Endodermal cell (in vitro differentiated cells): ENCODE measurements around the gene CABLES2. TPM values are rescaled to one million over a fixed set of nuclear protein-coding genes. Genes with fewer than 3 reads are reported as not detected.

ENCODE experiments used
- DNase-seq: peaks from one replicate; pipeline ENCODE4 v3.0.0-alpha.2; 2017
- H3K27ac ChIP-seq: 2 replicates; pipeline ENCODE4 v1.5.1; 2013; ENCODE audit warnings: mild to moderate bottlenecking, low read depth, low read length, moderate library complexity
- H3K27me3 ChIP-seq: 2 replicates; pipeline ENCODE4 v1.6.1; 2013; ENCODE audit warnings: mild to moderate bottlenecking, low read length, moderate library complexity; ENCODE audit not compliant: insufficient read depth, control insufficient read depth, poor library complexity, severe bottlenecking
- H3K36me3 ChIP-seq: 2 replicates; pipeline ENCODE4 v1.7.0; 2013; ENCODE audit warnings: mild to moderate bottlenecking, low read length, moderate library complexity; ENCODE audit not compliant: control insufficient read depth, insufficient read depth
- H3K4me1 ChIP-seq: one replicate; pipeline ENCODE4 v1.7.0; 2013; ENCODE audit warnings: low read length; ENCODE audit not compliant: control insufficient read depth, insufficient read depth
- H3K4me3 ChIP-seq: 2 replicates; pipeline ENCODE4 v1.5.1; 2013; ENCODE audit warnings: mild to moderate bottlenecking, low read length, moderate library complexity
- H3K9ac ChIP-seq: 2 replicates; pipeline ENCODE4 v1.6.1; 2013; ENCODE audit warnings: mild to moderate bottlenecking, low read length, moderate library complexity; ENCODE audit not compliant: poor library complexity, severe bottlenecking; ENCODE audit errors: extremely low read depth
- H3K9me3 ChIP-seq: 2 replicates; pipeline ENCODE4 v1.6.1; 2013; ENCODE audit warnings: mild to moderate bottlenecking, low read length, moderate library complexity; ENCODE audit not compliant: control insufficient read depth
- H3K27ac Mint-ChIP-seq: 2 replicates; pipeline ENCODE4 v1.8.0; 2020; ENCODE audit warnings: mixed read lengths
- H3K27me3 Mint-ChIP-seq: 2 replicates; pipeline ENCODE4 v1.8.0; 2021; ENCODE audit warnings: mild to moderate bottlenecking, mixed read lengths; ENCODE audit not compliant: insufficient read depth
- H3K36me3 Mint-ChIP-seq: 2 replicates; pipeline ENCODE4 v1.8.0; 2020; ENCODE audit warnings: low read depth, mixed read lengths
- H3K4me1 Mint-ChIP-seq: 2 replicates; pipeline ENCODE4 v1.8.0; 2020; ENCODE audit warnings: mixed read lengths
- H3K4me3 Mint-ChIP-seq: 2 replicates; pipeline ENCODE4 v1.8.0; 2020; ENCODE audit warnings: mild to moderate bottlenecking, moderate library complexity, mixed read lengths
- H3K9me3 Mint-ChIP-seq: 2 replicates; pipeline ENCODE4 v1.8.0; 2020; ENCODE audit warnings: mild to moderate bottlenecking, mixed read lengths
- WGBS, 2 experiments: methylation state at CpG; one replicate each; pipeline versions ENCODE4 v1.1.5 to v1.1.7; 2013; ENCODE audit warnings: missing lambda C conversion rate in 2 of 2, mixed read lengths in 1 of 2; ENCODE audit not compliant: insufficient coverage in 1 of 2, insufficient read length in 1 of 2; 5-methylcytosine and 5-hydroxymethylcytosine counted together
- total RNA-seq, 2 donors: library from RNA; stranded (reverse); fragmentation: NEBNext Ultra II Directional in 1 of 2; extraction: Animal tissue kit (Norgen Biotek cat#: 25700) in 1 of 2; gene quantifications; 2 replicates in 1 of 2; 3 replicates in 1 of 2; pipeline ENCODE4 v1.2.1, GENCODE V29; 2021
- TF ChIP-seq, protein P1 (sequence below): fragments of 200-600 bp; sonication (generic); conservative IDR thresholded peaks from 2 replicates; pipeline ENCODE4 v1.5.0; 2021; ENCODE audit warnings: antibody characterized with exemption, mild to moderate bottlenecking

CABLES2 gene
- total RNA-seq, 2 donors from 2014 or later, result 10.4 to 15.6 TPM

DNA sequence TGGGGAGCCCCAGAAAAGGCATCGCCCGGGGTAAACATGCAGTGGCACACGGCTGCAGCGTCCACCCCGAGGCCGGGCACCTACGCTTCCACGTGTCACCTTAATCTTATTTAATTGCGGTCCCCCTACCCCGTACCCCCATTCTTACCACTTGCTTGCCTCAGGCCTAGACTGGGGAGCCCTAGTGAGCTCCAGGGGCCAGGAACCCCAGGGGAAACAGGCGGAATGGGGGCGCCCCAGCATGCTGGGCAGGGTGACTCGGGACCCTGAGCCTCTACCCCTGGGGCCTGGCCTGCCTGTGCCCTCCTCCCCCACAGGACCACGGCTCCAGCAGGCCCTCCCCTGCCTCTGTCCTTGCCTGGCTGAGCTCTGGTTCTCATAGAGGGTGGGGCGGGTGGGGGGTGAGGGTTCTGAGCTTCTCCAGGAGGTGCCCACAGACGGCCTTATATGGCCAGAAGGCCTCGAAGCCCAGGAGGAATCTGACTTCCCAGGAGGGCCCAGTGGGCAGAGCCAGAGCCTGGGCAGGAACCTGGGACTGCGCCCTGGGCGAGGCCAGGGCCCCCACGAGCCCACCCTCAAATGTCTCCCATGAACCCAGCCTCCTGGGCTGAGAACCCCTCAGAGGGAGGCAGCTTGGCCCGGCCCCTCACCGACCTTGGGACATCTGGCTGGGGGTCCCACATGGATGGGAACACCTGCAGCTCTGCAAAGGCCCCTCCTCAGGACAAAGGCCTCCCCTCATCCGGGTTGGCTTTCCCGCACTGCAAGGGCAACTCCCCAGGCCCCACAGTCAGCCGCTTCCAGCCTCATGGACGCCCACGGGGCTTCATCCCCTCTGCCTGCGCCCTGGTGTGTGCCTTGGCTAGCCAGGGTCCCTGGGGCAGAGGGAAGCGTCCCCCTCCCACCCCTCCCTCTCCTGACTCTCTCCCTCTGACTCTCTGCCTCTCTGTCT lies 34.8 kb downstream of the CABLES2 start:
- Histone ChIP-seq H3K27me3 (no peaks in the 10 kb centered on the region), H3K27ac (no peak overlapping the region), H3K36me3 (no peaks in the 10 kb centered on the region), H3K4me3 (no peak overlapping the region), H3K9me3 (no peaks in the 10 kb centered on the region), H3K9ac (no peak overlapping the region), H3K4me1 (peaks cover 26% of the 10 kb centered on the region)
- peaks cover 3% of the 10 kb centered on the region for H3K27me3 Mint-ChIP-seq
- TF ChIP-seq, protein P1, sequence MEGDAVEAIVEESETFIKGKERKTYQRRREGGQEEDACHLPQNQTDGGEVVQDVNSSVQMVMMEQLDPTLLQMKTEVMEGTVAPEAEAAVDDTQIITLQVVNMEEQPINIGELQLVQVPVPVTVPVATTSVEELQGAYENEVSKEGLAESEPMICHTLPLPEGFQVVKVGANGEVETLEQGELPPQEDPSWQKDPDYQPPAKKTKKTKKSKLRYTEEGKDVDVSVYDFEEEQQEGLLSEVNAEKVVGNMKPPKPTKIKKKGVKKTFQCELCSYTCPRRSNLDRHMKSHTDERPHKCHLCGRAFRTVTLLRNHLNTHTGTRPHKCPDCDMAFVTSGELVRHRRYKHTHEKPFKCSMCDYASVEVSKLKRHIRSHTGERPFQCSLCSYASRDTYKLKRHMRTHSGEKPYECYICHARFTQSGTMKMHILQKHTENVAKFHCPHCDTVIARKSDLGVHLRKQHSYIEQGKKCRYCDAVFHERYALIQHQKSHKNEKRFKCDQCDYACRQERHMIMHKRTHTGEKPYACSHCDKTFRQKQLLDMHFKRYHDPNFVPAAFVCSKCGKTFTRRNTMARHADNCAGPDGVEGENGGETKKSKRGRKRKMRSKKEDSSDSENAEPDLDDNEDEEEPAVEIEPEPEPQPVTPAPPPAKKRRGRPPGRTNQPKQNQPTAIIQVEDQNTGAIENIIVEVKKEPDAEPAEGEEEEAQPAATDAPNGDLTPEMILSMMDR, result no peak
- H3K36me3 Mint-ChIP-seq, result no peaks in the 10 kb centered on the region
- no peak overlapping the region for H3K4me3 Mint-ChIP-seq
- H3K9me3 Mint-ChIP-seq, result peaks cover 4% of the 10 kb centered on the region
- DNase-seq, result no peak
- peaks cover 10% of the 10 kb centered on the region for H3K4me1 Mint-ChIP-seq
- WGBS, 2 experiments, result 88 to 91% methylated on average over 18 to 29 of the region's 29 CpGs
- H3K27ac Mint-ChIP-seq, result no peak overlapping the region

DNA sequence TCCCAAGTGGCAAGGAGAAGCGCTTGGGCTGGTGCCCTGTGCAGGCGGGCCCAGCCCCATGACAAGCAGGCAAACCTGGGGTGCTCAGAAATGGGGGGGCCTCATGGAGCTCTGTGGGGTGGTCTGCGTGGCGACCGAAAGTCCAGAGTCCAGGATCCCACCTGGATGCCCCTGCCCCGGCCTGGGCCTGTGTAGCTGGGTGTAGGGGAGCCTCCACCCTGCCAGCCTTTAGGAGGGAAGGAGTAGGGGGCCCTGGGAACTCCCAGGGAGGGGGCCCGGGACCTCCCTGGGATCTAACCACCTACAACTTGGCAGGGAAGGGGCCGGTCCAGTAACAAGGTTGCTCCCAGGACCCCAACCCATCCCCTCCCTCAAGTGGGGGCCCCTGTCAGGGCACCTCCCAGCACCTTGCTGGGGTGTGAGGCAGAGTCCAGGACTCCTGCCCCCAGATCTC lies 35.5 kb downstream of the CABLES2 start:
- TF ChIP-seq, protein P1, result no peak
- Histone ChIP-seq H3K4me1 (peaks cover 22% of the 10 kb centered on the region), H3K9ac (no peak overlapping the region), H3K27ac (no peak overlapping the region), H3K36me3 (no peaks in the 10 kb centered on the region), H3K27me3 (no peaks in the 10 kb centered on the region), H3K9me3 (no peaks in the 10 kb centered on the region), H3K4me3 (no peak overlapping the region)
- H3K9me3 Mint-ChIP-seq, result peaks cover 4% of the 10 kb centered on the region
- 96% methylated on average over 8 of the region's 8 CpGs; no CpG with 5 or more reads in 1 of the 2 experiments for WGBS, 2 experiments
- peaks cover 3% of the 10 kb centered on the region for H3K27me3 Mint-ChIP-seq
- H3K4me1 Mint-ChIP-seq, result peaks cover 6% of the 10 kb centered on the region
- H3K36me3 Mint-ChIP-seq, result no peaks in the 10 kb centered on the region
- no peak for DNase-seq
- no peak overlapping the region for H3K27ac Mint-ChIP-seq
- H3K4me3 Mint-ChIP-seq, result no peak overlapping the region

DNA sequence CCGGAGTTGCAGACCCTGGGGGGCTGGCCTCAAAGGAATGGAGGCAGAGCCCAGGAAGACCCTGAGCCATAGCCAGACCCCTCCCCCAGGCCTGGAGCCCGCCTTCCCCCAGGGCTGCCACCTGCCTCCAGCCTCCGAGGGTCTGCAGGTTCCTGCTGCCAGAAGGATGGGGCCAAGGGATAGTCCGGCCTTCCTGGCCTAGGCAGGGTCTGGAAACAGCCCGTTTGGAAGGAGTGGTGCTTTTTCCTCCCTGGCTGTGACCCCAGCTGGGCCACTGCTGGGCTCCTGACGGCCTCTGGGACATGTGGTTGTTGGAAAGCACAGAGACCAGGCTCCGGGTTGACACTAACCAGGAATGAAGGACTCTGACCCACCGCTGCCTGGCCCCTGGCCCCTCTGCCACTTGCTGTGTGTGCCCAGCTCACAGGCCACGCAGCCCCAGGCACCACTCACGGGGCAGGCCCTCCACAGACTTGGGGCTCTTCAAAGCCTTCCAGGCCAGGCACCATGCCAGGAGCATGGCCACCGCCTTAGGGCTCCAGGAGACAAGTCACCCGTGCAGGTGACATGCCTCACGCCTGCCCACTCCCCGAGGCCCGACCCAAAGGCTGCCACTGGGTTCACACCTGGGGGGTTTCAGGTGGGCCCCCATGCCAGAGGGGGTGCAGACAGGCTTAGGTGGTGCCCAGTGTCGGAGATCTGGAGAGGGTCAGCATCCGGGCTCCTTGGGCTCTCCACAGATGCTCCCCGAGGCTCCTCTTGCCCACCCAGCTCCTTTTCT lies 36.1 kb downstream of the CABLES2 start:
- no peak for DNase-seq
- Histone ChIP-seq H3K27me3 (no peaks in the 10 kb centered on the region), H3K27ac (no peak overlapping the region), H3K9me3 (no peaks in the 10 kb centered on the region), H3K9ac (no peak overlapping the region), H3K4me3 (no peak overlapping the region), H3K36me3 (no peaks in the 10 kb centered on the region), H3K4me1 (peaks cover 18% of the 10 kb centered on the region)
- peaks cover 3% of the 10 kb centered on the region for H3K27me3 Mint-ChIP-seq
- H3K4me3 Mint-ChIP-seq, result no peak overlapping the region
- H3K36me3 Mint-ChIP-seq, result no peaks in the 10 kb centered on the region
- TF ChIP-seq, protein P1, result no peak
- H3K27ac Mint-ChIP-seq, result no peak overlapping the region
- WGBS, 2 experiments, result 75 to 84% methylated on average over 7 to 18 of the region's 18 CpGs
- peaks cover 4% of the 10 kb centered on the region for H3K9me3 Mint-ChIP-seq
- peaks cover 6% of the 10 kb centered on the region for H3K4me1 Mint-ChIP-seq
